Measurements from ENCODE around the gene SAMSN1.

DNA sequence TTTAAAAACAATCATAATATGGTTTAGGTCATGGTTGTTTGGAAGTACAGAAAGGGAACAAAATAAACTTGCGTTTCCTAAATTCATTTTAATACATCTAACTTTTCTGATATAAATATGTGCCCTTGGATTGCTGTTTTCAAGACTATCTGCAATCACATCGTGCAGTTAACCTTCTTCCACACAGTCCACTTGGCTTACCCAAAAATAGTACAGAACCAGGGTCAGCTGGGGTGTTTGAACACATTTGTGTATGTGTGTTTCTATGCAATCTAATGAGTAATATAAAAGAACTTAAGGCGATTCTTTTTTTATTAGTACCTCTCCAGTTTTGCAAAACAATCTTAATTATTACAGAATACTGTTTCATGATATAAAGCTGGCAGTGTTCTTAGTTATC, 19.9 kb downstream of the SAMSN1 start:
- TF ChIP-seq, protein P1, sequence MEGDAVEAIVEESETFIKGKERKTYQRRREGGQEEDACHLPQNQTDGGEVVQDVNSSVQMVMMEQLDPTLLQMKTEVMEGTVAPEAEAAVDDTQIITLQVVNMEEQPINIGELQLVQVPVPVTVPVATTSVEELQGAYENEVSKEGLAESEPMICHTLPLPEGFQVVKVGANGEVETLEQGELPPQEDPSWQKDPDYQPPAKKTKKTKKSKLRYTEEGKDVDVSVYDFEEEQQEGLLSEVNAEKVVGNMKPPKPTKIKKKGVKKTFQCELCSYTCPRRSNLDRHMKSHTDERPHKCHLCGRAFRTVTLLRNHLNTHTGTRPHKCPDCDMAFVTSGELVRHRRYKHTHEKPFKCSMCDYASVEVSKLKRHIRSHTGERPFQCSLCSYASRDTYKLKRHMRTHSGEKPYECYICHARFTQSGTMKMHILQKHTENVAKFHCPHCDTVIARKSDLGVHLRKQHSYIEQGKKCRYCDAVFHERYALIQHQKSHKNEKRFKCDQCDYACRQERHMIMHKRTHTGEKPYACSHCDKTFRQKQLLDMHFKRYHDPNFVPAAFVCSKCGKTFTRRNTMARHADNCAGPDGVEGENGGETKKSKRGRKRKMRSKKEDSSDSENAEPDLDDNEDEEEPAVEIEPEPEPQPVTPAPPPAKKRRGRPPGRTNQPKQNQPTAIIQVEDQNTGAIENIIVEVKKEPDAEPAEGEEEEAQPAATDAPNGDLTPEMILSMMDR (IDR thresholded peaks at IDR 0.05), result no peak
- TF ChIP-seq POLR2A (IDR thresholded peaks at IDR 0.05), result no peak

Measured in body of pancreas (tissue), 4 donors.